HEK293 (cell line): Measurements from ENCODE around the gene RNF111.

Experiments used
- CTCF ChIA-PET: fragments of 350-600 bp; formaldehyde crosslinking; extraction: SDS; loops from one replicate; lab custom pipeline; 2021; ENCODE audit warnings: antibody characterized with exemption; lab: Yijun Ruan, JAX
- POLR2A ChIA-PET: fragments of 300-600 bp; formaldehyde crosslinking; extraction: SDS; loops from one replicate; lab custom pipeline; 2020; ENCODE audit warnings: antibody characterized with exemption, inconsistent platforms; lab: Yijun Ruan, JAX
- H3K27ac ChIP-seq: fragments of 200-500 bp; sonication (Bioruptor generic); 2 replicates; pipeline ENCODE4 v1.5.1; 2014; ENCODE audit warnings: low read depth, low read length, control low read depth, inconsistent platforms; ENCODE audit errors: extremely low read depth
- H3K36me3 ChIP-seq, 2 experiments: fragments of 200-500 bp in 1 of 2; sonication (Bioruptor generic) in 1 of 2; 1 replicate in 1 of 2; 2 replicates in 1 of 2; pipeline ENCODE4 v1.5.1; 2014 to 2017; ENCODE audit warnings: inconsistent platforms in 2 of 2, low read length in 2 of 2; ENCODE audit not compliant: control insufficient read depth in 2 of 2, insufficient read depth in 1 of 2
- H3K4me1 ChIP-seq: fragments of 200-500 bp; sonication (Bioruptor generic); 2 replicates; pipeline ENCODE4 v1.5.1; 2014; ENCODE audit warnings: mild to moderate bottlenecking, low read length, inconsistent platforms; ENCODE audit not compliant: control insufficient read depth, insufficient read depth
- H3K4me3 ChIP-seq: 2 replicates; pipeline ENCODE4 v1.5.1; 2011; ENCODE audit warnings: low read depth, mild to moderate bottlenecking, control low read depth, low read length, moderate library complexity
- H3K9me3 ChIP-seq: fragments of 200-500 bp; sonication (Bioruptor generic); 2 replicates; pipeline ENCODE4 v1.5.1; 2014; ENCODE audit warnings: low read depth, low read length, inconsistent platforms; ENCODE audit not compliant: control insufficient read depth, insufficient read depth
- CTCF ChIP-seq: fragments of 450-650 bp; formaldehyde crosslinking; IDR thresholded peaks from 2 replicates; pipeline ENCODE4 v1.5.1; 2016; ENCODE audit warnings: missing biosample characterization, missing genetic modification characterization
- EGR2 ChIP-seq: fragments of 450-650 bp; formaldehyde crosslinking; IDR thresholded peaks from 2 replicates; pipeline ENCODE4 v1.5.1; 2016; ENCODE audit warnings: low read depth, missing biosample characterization, missing genetic modification characterization
- HIC1 ChIP-seq: fragments of 450-650 bp; formaldehyde crosslinking; IDR thresholded peaks from 2 replicates; pipeline ENCODE4 v1.5.1; 2016; ENCODE audit warnings: missing biosample characterization, missing genetic modification characterization
- PRDM1 ChIP-seq: fragments of 450-650 bp; formaldehyde crosslinking; IDR thresholded peaks from 2 replicates; pipeline ENCODE4; 2016; ENCODE audit warnings: missing biosample characterization, missing genetic modification characterization
- ZBTB48 ChIP-seq: fragments of 450-650 bp; formaldehyde crosslinking; IDR thresholded peaks from 2 replicates; pipeline ENCODE4 v1.5.1; 2016; ENCODE audit warnings: missing biosample characterization, missing genetic modification characterization
- ZFHX2 ChIP-seq: fragments of 450-650 bp; formaldehyde crosslinking; conservative IDR thresholded peaks from 2 replicates; pipeline ENCODE4 v1.5.1; 2016; ENCODE audit warnings: missing biosample characterization, missing genetic modification characterization
- ZNF121 ChIP-seq: fragments of 450-650 bp; formaldehyde crosslinking; IDR thresholded peaks from 2 replicates; pipeline ENCODE4 v1.5.1; 2016; ENCODE audit warnings: missing biosample characterization, missing genetic modification characterization
- ZNF175 ChIP-seq: fragments of 450-650 bp; formaldehyde crosslinking; IDR thresholded peaks from 2 replicates; pipeline ENCODE4 v1.5.1; 2016; ENCODE audit warnings: missing biosample characterization, missing genetic modification characterization
- ZNF555 ChIP-seq: fragments of 450-650 bp; formaldehyde crosslinking; conservative IDR thresholded peaks from 2 replicates; pipeline ENCODE4 v1.5.1; 2017; ENCODE audit warnings: missing biosample characterization, mild to moderate bottlenecking, missing genetic modification characterization, inconsistent platforms
- ZNF654 ChIP-seq: fragments of 450-650 bp; formaldehyde crosslinking; IDR thresholded peaks from 2 replicates; pipeline ENCODE4 v1.5.1; 2016; ENCODE audit warnings: low read depth, missing biosample characterization, missing genetic modification characterization
- ZNF660 ChIP-seq: fragments of 450-650 bp; IDR thresholded peaks from 2 replicates; pipeline ENCODE4 v1.5.1; 2018; ENCODE audit warnings: missing biosample characterization, mild to moderate bottlenecking, missing genetic modification characterization
- ZNF677 ChIP-seq: fragments of 450-650 bp; IDR thresholded peaks from 2 replicates; pipeline ENCODE4 v1.5.0; 2018; ENCODE audit warnings: missing biosample characterization, mild to moderate bottlenecking, missing genetic modification characterization, moderate library complexity
- ZNF791 ChIP-seq: fragments of 450-650 bp; formaldehyde crosslinking; IDR thresholded peaks from 2 replicates; pipeline ENCODE4 v1.5.1; 2016; ENCODE audit warnings: missing biosample characterization, missing genetic modification characterization

RNF111 gene

GRCh38 chr15:58951388-58952007 lies 36.0 kb upstream of the RNF111 start:
- CTCF ChIA-PET: interaction anchor here (0.5 to 1.4 kb wide), 4 partner anchors 20 to 577 kb away, joined by 3 to 5 read pairs (median 4); no protein-coding TSS in a partner anchor
- no peaks in the 10 kb centered on the region for H3K36me3 ChIP-seq
- H3K4me3 ChIP-seq: no peak overlapping the region
- POLR2A ChIA-PET: no interaction called here
- TF ChIP-seq HIC1 (no peak), EGR2 (tag by site-specific recombination) (no peak), ZNF121 (no peak), ZNF175 (tag by site-specific recombination) (no peak)
- TF ChIP-seq, all 188 proteins: peak for 0
- no peaks in the 10 kb centered on the region for H3K9me3 ChIP-seq
- H3K4me1 ChIP-seq: no peaks in the 10 kb centered on the region
- no peak overlapping the region for H3K27ac ChIP-seq

- Histone ChIP-seq H3K4me3 (no peak overlapping the region), H3K27ac (no peak overlapping the region), H3K36me3 (no peaks in the 10 kb centered on the region), H3K9me3 (no peaks in the 10 kb centered on the region), H3K4me1 (no peaks in the 10 kb centered on the region)
- POLR2A ChIA-PET: no interaction called here
- TF ChIP-seq ZNF791 (tag by site-specific recombination) (no peak), ZFHX2 (no peak), PRDM1 (tag by site-specific recombination) (peak; percentile 18; the same call in 1 of the 2 replicates)
- CTCF ChIA-PET: interaction anchor here (0.6 to 1.4 kb wide), 2 partner anchors 9 to 576 kb away, joined by 4 read pairs; no protein-coding TSS in a partner anchor
These were observed 34.7 kb upstream of the RNF111 start for GRCh38 chr15:58952751-58953150.

DNA sequence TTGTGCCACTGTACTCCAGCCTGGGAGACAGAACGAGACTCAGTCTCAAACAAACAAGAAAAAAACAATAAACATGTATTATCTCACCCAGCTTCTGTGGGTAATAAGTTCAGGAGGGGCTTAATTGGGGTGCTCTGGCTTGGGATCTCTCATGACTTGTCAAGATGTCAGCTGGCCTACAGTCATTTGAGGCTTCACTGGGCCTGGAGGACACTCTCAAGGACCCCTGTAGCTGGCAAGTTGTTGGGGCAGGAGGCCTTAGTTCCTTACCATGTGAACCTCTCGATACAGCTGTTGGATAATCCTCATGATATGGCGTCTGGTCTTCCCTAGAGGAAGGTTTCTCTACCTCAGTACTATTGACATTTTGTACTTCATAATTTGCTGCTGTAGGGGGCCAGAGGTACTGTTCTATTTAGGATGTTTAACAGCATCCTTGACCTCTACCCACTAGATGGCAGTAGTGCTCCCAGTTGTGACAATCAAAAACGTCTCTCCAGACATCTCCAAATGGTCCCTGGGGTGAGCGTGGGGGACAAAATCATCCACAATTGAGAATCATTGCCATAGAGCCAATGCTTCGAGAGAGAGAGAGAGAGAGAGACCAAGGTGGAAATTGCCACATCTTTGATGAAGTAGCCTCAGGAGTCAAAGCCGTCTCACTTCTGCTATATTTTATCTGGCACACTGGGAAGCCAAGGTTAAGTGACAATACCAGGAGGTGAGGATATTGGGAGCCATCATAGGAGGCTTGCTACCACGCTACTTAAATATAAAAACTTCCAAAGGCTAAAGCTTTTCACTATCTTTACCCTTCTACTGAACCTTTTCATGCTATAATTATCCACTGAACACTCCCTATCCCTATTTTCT lies 30.1 kb upstream of the RNF111 start:
- no peak for TF ChIP-seq ZNF555 (tag by site-specific recombination)
- peak; percentile 56; the same call in 1 of the 2 replicates for TF ChIP-seq ZNF660 (tag by site-specific recombination)
- TF ChIP-seq ZBTB48 (tag by site-specific recombination): peak; percentile 48; the same call in 1 of the 2 replicates
- peak; percentile 46 for TF ChIP-seq CTCF (tag by site-specific recombination)
- TF ChIP-seq ZNF654 (tag by site-specific recombination): peak; percentile 67
- no peak for TF ChIP-seq ZNF677 (tag by site-specific recombination)
- POLR2A ChIA-PET: interaction anchor here (0.6 kb wide), 1 partner anchor 148 kb away, joined by 3 read pairs; no protein-coding TSS in a partner anchor
- H3K9me3 ChIP-seq: no peaks in the 10 kb centered on the region
- H3K27ac ChIP-seq: no peak overlapping the region
- no peaks in the 10 kb centered on the region for H3K4me1 ChIP-seq
- CTCF ChIA-PET: interaction anchor here (0.5 to 1.9 kb wide), 19 partner anchors 10 to 899 kb away, joined by 3 to 8 read pairs (median 3); partner anchors contain the start of gene GTF2A2
- no peaks in the 10 kb centered on the region for H3K36me3 ChIP-seq
- no peak overlapping the region for H3K4me3 ChIP-seq
